NCI-H748 (cell line): ENCODE measurements around the gene NUTM2D.
A peak's percentile ranks its signal among the peaks of the same experiment; 100 is the strongest.
"Not testable (repeated sequence)": the region's sequence is repeated elsewhere in the genome, so short reads cannot be mapped to it uniquely, and the experiment has no call there.

Experiments used
- DNase-seq: peaks from one replicate; lab custom pipeline; 2025; ENCODE audit not compliant: unreplicated experiment; lab: John Stamatoyannopoulos, UW

NUTM2D gene, protein sequence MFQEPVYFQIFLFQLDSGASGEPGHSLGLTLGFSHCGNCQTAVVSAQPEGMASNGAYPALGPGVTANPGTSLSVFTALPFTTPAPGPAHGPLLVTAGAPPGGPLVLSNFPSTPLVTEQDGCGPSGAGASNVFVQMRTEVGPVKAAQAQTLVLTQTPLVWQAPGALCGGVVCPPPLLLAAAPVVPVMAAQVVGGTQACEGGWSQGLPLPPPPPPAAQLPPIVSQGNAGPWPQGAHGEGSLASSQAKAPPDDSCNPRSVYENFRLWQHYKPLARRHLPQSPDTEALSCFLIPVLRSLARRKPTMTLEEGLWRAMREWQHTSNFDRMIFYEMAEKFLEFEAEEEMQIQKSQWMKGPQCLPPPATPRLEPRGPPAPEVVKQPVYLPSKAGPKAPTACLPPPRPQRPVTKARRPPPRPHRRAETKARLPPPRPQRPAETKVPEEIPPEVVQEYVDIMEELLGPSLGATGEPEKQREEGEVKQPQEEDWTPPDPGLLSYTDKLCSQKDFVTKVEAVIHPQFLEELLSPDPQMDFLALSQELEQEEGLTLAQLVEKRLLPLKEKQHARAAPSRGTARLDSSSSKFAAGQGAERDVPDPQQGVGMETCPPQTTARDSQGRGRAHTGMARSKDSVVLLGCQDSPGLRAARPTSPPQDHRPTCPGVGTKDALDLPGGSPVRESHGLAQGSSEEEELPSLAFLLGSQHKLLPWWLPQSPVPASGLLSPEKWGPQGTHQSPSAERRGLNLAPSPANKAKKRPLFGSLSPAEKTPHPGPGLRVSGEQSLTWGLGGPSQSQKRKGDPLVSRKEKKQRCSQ

DNA sequence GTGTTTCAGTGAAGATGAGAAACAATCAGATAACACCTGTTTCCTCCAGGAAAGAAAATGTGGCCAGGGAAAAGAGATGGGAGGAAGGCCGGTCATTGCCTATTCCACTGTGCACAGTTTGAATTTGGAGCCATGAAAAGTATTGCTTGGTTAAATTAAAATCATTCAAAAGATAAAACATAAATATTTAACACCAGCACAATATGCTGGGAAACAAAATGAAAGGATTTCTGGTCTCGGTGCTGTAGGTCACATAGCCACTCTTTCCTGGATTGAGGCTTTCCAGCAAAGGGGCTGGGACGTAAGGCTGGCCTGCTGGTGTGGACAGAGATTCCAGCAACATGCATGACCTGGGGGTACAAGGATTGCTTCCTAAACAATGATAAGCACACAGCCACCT lies at the start of gene NUTM2D:
Gene NUTM2D (plus strand): TSS at position 301 of the 400 bp plus-strand sequence. CDS start 522 bp downstream, outside the sequence.
- DNase-seq, result not testable (repeated sequence)

DNA sequence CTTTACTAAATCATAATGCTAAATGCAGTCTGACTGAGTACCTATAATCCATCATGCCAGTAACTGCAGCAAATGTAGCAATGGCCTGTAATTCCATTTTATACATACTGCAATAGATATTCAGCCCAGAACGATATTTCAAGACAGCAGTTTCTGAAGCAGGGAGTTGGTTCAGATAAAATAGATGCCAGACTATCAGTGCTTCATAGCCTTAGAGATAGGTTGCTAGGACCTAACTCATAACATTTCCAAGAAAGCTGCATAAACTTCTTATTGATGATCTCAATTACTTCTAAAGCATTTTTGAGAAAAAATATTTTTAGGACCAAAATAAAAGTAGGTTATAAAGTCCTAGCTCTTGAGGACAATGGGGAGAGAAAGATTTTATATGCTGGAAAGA lies 48.8 kb upstream of the NUTM2D start:
- DNase-seq, result not testable (repeated sequence)

DNA sequence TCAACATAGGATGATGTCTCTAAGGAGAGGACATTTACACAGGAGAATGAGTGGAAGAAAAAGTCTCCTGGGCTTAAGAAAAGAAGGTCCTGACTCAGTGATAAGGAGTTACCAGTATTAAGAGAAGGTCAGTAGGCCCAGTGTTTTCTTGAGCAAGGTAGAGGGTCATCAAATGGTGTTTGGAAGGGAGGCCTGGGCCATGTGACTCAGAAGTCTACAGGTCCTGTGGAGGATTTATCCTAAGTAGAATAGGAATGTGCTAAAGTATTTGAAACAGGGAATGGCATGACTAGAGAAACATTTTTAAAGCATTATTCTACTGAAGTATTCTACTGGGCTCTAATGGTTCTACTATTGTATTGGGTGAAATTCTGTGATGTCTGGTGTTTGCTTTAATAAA lies 47.9 kb upstream of the NUTM2D start:
- not testable (repeated sequence) for DNase-seq

DNA sequence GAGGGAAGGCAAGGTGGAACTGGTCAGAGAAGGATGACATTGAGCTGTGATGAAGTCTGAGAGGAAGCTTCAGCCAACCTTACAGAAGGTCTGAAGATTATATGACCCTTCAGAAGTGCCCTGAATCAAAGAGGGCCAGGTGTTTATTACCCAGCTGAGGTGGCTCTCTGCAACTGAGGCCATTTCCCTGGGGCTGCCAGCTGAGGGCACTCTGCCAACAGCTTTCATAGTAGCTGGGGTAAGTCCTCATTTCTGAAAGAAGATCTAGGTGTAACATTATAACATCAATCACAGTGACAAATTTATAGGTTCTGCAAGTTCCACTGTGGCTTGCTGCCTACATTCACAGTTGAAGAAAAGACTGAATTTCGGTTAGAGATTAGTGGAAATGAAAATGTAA lies 46.0 kb upstream of the NUTM2D start:
- DNase-seq, result not testable (repeated sequence)

DNA sequence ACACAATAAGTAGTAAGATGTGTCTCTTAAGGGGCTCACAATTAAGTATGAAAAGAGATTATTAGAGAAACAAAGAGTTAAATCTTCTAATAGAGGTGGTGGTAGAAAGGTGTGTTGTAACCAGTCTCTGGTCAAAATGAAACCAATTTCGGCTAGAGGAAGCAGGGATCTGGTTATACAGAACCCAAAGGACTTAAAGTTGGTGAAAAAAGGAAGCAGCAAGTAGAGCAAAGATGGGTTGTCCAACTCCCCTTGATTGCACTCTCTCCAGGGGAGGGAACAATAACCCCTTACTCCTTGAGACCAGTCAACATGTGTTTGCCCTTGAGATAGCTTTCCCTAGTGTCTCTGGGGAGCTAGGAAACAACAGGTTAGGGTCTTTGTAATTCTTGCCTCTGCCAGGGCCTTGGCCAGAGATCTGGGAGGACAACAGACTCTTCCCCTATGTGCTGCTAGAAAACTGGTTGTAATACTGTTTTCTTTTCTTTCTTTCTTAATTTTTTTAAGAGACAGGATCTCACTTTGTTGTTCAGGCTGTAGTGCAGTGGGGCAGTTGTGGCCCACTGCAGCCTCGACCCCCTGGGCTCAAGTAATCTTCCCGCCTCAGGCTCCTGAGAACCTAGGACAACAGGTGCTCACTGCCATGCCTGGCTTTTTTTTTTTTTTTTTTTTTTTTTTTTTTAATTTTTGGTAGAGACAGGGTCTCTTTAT lies 43.7 kb upstream of the NUTM2D start:
- not testable (repeated sequence) for DNase-seq

DNA sequence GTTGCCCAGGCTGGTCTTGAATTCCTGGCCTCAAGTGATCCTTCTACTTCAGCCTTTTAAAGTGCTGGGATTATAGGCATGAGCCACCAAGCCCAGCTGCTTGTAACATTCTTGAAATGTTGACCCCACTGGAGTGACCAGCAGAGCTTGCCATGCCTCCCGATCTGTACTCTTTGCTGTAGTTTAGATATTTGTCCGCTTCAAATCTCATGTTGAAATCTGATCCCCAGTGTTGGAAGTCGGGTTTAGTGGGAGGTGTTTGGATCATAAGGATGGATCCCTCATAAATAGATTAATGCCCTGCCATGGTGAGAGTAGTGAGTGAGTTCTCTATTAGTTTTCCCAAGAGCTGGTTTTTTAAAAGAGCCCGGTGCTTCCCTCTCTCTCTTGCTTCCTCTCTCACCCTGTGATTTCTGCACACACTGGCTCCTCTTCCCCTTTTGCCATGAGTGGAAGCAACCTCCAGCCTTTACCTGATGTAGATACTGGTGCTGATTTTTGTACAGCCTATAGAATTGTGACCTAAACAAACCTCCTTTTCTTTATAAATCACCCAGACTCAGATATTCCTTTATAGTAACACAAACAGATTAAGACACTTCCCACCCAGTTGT lies 43.1 kb upstream of the NUTM2D start:
- DNase-seq, result not testable (repeated sequence)

DNA sequence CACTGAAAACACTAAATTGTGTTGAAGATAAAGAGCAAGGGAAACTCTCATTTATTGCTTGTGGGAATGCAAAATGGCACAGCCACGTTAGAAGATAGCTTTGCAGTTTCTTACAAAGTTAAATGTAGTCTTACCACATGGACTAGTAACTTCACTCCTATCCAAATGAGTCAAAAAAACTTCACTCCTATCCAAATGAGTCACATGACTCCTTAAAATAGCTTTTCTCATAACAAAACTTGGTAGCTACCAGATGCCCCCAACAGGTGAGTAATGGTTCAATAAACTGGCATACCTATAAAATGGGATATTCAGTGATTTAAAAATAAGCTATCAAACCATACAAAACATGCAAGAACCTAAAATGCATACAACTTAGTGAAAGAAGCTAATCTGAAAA lies 36.0 kb upstream of the NUTM2D start:
- not testable (repeated sequence) for DNase-seq

DNA sequence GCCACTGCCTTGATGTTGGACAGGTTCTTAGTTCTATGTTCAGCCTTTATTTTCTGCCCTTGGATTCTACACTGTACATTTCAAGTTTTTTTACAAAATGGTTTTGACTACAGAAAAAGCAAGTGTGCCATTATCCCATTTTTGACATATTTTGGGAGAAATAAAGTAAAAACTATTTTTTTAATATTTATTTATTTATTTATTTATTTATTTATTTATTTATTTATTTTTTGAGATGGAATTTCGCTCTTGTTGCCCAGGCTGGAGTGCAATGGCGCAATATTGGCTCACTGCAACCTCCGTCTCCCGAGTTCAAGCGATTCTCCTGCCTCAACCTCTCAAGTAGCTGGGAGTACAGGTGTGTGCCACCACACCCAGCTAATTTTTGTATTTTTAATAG lies 33.0 kb upstream of the NUTM2D start:
- not testable (repeated sequence) for DNase-seq

DNA sequence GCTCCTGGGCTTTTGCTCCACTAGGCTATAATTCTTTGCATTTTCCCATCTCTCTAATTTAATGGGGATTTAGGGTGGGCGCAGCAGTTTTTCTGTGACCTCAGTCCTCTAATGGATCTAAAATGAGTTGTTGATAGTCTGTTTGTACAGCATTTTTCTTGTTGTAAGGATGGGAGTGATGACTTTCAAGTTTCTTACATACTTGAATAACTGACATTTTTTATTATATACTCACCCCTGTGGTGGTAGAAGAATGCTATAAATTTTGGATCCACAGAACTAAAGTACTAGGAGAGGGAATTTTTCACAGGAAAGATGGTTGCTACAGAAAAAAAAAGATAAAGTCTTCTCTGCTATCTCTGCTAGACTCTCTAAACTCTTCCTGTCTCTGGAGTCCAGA lies 29.6 kb upstream of the NUTM2D start:
- DNase-seq, result not testable (repeated sequence)

DNA sequence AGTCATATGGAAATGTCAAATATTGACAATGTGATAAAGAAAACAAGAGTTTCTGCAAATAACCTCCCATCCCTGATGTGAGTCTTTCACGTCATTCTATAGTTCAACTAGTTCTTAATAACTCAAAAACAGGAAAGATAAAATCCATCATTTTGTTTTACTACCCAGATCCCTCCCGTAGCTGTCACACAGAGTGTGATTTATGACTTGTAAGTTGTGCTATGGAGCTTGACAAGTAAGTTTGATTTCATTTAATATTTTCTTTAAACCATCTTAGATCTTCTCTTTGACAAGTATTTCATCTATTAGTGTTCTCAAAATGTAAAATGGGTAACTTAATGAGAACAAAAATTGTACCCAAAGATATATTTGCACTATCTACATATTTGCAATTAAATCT lies 28.4 kb upstream of the NUTM2D start:
- DNase-seq, result not testable (repeated sequence)

DNA sequence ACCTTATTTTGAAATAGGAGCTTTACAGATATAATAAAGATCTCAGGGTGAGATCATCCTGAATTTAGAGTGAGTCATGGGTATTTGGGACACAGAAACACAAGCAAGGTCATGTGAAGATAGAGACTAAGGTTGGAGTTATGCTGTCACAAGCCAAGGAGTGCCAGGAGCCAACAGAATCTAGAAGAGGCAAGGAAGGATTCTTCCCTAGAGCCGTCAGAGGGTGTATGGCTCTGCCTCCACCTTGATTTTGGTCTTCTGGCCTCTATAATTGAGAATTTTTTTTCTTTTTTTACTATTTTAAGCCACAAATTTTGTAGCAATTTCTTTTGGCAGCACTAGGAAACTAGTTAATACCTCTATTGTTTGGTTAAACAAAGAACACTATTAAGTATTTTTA lies 24.9 kb upstream of the NUTM2D start:
- not testable (repeated sequence) for DNase-seq

DNA sequence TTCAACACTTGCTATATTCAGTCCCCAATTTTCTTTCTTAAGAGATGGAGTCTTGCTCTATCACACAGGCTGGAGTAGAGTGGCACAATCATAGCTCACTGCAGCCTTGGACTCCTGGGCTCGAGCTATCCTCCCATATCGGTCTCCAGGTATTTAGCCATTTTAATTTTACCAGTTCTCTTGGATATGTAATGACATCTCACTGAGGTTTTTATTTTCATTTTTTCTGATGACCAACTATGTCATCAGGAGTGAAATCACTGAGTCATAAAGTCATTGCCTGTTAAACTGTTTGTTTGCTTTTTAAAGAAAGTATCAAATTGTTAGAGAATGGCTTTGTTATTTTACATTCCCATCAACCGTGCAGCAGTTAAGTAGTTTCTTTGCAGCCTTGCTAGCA lies 17.1 kb upstream of the NUTM2D start:
- not testable (repeated sequence) for DNase-seq

DNA sequence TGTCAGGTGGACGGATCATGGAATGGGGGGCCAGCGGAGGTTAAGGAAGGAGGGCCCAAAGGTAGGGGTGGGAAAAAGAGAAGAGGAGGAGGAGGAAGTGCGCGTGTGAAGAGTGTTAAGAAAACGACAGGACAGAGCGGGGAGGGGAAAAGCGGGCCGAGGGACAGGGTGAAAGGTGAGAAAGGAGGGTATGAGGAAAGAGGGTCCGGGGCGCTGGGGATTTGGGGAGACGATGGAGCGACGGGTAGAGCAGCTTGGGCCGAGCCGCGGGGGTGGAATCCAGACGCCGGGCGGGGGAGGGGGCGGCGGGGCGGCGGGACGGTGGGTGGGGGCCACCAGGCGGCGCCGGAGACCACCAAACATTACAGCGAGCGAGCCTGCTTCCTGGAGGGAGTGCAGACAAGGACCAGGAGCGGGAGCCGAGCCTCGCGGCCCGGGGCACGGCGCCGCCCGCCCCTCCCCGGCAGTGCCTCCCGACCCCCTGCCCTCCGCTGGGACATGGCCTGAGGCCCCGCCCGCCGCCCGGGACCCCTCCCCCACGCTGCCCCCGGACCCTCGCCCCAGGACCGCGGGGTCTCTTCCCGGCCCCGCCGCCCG lies 15.9 kb upstream of the NUTM2D start:
- DNase-seq, result not testable (repeated sequence)

DNA sequence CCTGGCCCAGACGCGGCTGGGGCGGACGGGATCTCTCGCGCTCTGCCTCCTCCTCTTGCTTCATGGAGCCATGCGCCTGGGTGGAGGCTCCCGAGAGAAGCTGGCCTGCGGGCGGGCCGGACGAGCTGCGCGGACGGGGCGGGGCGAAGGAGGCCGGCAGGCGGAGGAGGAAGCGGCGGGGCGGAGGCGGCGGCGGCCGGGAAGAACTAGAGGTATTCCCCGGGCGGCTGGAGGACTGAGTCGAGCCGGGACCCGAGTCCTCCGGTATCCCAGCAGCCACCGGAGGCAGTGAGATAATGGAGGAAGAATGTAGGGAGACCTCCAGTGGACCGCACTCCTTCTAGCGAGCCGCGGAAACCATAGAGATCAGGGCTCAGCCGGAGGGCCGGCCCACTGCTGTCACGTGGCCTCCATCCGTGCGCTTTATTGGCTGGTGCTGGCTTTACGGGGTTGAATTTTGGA lies 15.3 kb upstream of the NUTM2D start:
- DNase-seq, result peak; percentile 88

DNA sequence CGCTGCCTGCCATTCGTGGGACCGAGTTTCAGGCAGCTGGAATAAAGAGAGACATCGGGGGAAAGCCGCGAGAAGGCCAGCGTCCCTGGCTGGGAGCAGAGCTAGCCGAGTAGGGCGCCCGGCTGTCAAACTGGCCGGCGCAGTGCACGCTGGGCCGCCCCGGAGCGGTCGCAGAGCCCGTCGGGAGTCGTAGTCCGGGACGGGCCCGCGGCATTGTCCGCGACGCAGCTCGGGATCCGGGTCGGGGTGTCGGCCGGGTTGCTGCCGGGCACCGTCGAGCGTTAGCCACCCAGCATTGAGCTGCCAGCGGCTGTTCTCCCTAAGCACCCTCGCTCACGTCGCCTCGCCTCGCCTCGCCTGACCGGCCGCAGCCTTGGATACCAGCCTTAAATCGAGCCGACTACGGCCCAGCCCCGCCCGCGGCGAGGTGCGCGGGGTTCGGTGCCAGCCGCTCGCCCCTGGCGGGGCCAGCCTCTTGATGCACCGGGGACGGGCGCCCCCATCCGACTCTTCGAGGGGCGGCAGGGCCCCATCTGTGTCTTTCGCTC lies 14.8 kb upstream of the NUTM2D start:
- peak; percentile 68 for DNase-seq

DNA sequence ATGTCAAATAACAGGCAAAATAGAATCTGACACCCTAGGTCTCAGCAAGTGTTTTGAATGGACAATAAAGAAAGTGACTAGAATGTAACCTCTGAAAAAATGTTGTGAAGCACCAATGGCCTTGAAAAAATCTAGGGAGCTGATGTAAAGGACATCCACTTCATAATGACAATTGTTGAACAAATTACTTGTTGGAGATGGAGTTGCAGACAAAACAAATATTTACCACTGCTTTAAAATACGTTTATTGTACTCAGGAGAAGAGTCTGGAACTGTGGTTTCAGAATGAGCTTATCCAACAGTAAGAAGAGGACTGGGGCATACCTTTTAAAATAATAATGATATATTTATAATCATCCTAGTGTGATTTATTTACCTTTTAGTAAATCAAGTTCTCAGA lies 11.8 kb upstream of the NUTM2D start:
- DNase-seq, result not testable (repeated sequence)

DNA sequence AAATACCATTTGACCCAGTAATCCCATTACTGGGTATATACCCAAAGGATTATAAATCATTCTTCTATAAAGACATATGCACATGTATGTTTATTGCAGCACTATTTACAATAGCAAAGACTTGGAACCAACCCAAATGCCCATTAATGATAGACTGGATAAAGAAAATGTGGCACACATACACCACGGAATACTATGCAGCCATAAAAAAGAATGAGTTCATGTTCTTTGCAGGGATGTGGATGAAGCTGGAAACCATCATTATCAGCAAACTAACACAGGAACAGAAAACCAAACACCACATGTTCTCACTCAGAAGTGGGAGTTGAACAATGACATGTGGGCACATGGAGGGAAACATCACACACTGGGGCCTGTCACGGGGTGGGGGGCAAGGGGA lies 7.4 kb upstream of the NUTM2D start:
- not testable (repeated sequence) for DNase-seq

DNA sequence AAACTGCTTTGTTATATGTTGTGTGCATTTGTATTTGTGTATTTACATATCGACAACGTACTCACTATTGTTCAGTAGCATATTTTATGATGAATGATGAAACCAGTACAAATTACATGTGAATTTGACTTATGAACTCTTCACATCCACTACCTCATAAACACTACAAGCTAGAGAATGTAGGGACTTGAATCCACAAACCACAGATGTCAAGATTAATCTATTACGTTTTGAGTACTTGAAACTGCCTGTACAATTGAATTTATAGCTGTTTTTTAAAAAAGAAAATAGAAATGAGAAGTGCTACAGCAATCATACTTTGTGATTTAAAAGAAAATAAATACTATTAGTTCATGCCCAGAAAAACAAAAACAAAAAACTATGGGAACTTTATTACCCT lies 4.7 kb upstream of the NUTM2D start:
- DNase-seq, result not testable (repeated sequence)

DNA sequence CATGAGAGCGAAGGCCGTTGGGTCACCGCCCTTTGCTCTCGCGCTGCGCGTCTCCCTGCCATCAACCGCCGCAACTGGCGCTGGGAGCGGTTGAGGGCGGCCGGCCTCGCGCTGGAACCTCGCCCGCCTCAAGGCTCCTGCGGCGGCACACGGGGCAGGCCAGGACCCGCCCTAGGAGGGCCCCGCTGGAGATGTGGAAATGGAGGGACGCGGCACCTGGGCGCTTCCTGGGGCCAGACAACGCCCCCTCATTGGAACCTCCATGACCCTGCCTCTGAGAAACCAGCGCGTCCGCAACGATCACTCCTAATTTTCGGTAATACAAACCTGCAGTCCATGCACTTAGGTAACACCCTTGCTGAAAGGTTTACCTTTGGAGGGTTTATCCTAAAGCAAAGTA lies 2.4 kb upstream of the NUTM2D start:
- not testable (repeated sequence) for DNase-seq

DNA sequence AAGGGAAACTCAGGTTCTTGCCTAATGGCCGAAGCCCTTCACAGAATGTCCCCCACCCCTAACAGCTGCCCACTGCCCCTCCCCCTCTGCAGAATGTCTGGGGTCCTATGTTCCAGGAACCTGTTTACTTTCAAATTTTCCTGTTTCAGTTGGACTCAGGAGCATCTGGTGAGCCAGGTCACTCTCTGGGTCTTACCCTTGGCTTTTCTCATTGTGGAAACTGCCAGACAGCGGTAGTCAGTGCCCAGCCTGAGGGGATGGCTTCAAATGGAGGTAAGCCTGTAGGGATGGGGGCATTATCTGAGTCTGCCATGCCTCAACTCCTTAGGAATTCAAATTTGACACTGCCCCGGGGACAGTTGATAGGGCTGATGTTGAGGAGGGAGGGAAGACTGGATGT lies 615 bp downstream of the NUTM2D start:
- not testable (repeated sequence) for DNase-seq
